Stimulated activated CD8-positive, alpha-beta memory T cell treated with anti-CD3 and anti-CD28 coated beads, Interleukin-7, amount 100 ng/mL, for 4 hours (primary cell): ENCODE data around the gene KCNT2.
"Not testable (repeated sequence)": the region's sequence is repeated elsewhere in the genome, so short reads cannot be mapped to it uniquely, and the experiment has no call there.

ENCODE experiments used
- DNase-seq, 2 donors: peaks; one replicate each; pipeline ENCODE4 v3.0.0-alpha.2; 2020; ENCODE audit warnings: low read depth in 2 of 2

The KCNT2 gene

DNA sequence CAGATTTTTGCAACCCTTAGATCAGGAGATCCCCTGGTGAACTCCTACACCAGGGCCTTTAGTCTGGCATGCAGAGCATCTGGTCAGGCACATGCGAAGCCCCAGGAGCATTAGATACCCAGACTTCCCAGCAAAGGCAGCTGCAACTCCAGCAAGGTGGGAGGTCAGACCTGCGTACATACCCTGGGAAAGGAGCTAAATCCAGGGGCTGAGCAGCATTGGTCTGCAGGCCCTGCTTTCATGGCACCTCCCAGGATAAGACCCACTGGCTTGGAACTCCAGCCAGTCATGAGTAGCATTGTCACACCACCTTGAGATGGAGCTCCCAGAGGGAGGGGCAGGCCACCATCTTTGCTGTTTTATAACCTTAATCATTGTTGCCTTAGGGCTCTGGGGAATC is 92.3 kb downstream of the KCNT2 start:
- DNase-seq, result no peak

DNA sequence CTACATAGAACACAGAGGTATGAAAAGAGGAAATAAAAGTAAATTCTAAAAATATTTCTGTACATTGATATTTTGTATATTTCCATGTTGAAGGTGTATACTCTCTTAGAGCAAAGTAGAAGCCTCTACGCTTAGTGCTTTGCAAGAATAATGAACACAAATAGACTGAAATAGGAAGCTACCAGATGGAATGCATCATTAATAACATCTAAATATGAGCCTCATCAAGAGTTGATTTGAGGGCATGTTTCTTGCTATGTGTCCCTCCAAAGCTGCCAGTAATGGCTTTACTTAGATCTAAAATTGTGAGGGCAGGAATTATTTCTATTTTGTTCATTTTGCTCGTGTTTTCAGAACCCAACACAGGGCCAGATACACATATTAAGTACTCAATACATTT is 94.4 kb downstream of the KCNT2 start:
- no peak for DNase-seq

DNA sequence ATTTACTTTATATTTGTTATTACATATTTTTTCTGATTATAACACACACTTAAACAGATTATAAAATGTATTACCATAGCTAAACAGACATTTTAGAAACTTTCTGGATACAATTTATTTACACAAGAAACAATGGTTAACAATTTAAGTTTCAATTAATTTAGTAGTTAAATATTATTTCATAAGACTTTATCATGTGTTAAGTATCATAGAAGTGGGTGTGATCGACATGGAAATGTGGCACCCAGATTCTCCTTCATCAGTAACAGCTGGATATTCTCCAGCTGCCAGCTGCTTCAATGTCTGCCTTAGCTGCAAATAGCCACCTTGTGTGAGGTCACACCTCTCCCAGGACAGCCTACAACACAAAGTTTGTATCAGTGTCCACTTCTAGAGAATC is 97.8 kb downstream of the KCNT2 start:
- DNase-seq, result no peak

DNA sequence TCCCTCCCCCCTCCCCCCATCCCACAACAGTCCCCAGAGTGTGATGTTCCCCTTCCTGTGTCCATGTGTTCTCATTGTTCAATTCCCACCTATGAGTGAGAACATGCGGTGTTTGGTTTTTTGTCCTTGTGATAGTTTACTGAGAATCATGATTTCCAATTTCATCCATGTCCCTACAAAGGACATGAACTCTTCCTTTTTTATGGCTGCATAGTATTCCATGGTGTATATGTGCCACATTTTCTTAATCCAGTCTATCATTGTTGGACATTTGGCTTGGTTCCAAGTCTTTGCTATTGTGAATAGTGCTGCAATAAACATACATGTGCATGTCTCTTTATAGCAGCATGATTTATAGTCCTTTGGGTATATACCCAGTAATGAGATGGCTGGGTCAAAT is 104.0 kb downstream of the KCNT2 start:
- not testable (repeated sequence) for DNase-seq

DNA sequence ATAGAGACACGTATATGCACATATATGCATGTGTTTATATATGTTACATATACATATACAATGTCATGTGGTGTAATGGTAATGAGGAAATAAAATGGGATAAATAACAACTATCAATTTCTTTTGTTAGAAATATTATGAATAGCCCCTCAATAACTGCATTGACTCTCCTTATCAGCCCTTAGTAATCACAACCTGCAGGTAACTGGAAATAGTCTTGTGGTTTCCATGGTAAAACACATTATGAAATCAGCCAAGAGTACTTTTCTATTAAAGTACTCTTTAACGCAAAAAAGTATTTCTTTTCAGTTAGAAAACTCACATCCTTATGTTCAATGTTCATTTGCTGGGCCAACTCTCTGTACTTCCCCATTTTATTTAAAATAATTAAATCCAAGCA is 105.8 kb downstream of the KCNT2 start:
- no peak for DNase-seq

DNA sequence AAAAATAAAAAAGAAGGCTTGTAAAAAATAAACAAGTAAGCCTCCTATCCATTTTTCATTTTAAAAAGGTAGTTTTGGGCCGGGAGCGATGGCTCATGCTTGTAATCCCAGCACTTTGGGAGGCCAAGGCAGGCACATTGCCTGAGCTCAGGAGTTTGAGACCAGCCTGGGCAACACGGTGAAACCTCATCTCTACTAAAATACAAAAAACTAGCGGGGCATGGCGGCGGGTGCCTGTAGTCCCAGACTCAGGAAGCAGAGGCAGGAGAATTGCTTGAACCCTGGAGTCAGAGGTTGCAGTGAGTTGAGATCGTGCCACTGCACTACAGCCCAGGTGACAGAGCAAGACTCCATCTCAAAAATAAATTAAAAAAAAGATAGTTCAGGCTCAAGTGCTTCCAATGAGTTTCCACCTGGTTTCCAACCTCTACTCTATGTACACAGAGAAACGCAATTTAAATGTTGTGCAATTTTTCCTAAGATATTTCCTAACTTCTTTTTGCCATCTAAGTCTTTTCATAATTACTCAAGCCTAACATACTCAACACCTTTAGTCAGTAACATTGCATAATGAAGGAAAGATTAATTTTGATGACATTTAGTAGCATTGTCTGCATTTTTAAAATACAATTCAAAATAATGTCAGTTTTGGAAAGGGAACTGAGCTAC is 106.3 kb downstream of the KCNT2 start:
- no peak for DNase-seq

DNA sequence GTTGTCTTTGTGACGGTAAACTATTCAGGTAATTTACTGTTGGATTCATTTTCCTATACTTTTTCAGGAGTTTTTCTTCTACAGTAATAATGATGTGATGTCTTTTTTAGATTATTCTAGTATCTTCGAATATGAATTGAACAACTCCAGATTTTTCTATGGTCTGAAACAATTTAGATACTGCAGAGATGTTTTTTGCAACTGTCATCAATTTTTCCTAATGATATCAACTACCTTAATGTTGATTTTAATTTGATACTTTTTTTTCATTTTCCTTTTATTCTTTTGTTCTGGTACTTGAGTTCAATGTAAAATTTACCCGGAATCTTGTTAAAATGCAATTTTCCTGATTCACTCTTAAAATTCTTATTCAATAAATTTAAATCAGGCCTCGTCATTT is 110.4 kb downstream of the KCNT2 start:
- DNase-seq, result no peak

DNA sequence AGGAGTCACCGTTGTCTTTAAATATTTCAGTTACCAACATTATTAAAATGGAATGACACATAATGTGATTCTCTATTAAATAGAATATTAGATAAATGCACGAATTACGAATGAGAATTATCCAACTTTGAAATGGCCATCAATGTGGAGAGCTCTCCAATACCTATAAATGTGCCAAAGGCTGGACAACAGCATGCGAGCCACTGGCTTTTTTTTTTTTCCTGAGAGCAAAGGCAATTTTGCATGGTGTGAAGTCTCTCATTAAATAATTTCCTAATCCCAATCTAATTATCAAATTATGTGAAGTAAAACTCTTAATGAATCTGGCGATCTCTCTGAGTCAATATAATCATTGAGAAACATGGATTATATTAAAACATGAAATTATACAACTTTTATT is 113.5 kb downstream of the KCNT2 start:
- no peak for DNase-seq

DNA sequence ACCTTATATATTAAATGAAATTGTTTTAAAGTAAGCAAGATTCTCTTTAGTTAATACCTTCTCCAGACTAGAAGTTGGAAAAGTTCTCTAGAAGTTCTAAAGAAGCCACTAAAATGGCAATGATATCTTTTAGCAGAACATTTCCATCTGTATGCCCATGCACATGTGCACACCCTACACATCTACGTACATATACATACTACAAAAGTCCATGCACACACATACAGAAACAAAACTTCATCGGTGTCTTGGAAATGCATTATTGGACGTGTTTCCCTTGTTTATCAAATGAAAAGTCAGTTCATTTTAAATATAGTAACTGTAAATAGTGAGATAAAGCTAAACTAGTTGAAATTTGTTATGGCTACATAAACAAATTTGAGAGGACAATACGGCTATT is 114.4 kb downstream of the KCNT2 start:
- DNase-seq, result no peak

DNA sequence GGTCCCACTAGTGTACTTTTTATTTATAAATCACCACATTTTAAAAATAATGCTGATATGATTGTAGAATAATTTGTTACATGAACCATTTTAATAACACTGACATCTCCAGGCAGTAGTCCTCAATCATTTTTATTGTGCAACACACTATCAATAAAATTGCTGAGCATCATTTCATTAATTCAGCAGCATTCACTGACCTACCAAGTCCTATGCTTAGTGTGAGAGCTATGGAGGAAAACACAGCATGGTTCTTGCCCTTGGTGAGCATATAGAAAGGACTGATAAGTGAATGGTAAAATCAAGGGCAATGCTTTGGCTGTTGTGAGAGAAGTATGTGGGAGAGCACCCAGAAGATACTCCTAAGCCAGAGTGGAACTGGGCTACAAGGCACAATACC is 119.7 kb downstream of the KCNT2 start:
- DNase-seq, result no peak

DNA sequence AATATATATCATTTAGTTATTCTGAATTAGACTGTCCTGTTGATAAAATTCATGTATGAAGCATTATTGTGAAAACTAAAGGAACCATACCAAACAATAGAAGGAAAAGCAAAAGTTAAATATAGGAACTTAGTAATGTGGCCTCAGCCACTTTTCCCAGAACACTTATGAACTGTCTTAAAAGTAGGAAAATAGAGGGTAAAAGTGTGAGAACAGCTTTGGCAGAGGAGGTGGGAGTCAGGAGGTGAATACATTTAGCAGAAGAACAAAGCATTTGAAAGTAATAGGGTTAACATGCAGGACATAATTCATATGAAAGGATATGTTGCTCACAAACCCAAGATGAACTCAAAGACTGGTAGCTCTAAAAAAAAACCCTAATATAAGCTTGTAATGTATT is 121.9 kb downstream of the KCNT2 start:
- DNase-seq, result no peak

DNA sequence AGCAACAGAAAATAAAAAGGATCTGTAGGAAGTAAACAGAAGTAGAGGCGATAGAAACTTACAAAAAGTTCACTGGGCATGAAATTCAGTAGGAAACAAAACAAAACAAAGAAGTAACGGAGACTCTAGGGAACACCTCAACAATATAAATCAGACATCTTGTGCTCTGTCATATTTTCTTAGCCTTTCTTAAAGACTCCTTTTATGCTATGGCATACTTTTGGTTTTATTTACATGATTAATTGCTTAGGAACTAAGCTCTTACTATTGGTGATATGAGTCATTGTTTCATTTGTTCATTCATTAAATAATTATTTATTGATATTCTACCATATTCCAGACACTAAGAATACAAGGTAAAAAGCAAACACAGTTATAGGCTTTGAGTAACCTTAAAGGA is 126.6 kb downstream of the KCNT2 start:
- DNase-seq, result no peak

DNA sequence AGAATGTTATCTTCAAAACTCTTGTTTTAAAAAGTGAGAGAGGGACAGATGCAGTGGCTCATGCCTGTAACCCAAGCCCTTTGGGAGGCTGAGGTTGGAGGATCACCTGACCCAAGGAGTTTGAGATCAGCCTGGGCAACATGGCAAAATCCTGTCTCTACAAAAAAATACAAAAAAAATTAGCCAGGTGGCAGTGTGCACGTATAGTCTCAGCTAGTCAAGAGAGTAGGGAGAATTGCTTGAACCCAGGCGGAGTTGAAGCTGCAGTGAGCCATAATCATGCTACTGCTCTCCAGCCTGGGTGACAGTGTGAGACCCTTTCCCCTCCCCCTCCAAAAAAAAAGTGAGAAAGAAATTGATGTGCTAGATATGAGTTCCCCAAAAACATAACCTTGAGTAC is 131.0 kb downstream of the KCNT2 start:
- DNase-seq, result no peak

DNA sequence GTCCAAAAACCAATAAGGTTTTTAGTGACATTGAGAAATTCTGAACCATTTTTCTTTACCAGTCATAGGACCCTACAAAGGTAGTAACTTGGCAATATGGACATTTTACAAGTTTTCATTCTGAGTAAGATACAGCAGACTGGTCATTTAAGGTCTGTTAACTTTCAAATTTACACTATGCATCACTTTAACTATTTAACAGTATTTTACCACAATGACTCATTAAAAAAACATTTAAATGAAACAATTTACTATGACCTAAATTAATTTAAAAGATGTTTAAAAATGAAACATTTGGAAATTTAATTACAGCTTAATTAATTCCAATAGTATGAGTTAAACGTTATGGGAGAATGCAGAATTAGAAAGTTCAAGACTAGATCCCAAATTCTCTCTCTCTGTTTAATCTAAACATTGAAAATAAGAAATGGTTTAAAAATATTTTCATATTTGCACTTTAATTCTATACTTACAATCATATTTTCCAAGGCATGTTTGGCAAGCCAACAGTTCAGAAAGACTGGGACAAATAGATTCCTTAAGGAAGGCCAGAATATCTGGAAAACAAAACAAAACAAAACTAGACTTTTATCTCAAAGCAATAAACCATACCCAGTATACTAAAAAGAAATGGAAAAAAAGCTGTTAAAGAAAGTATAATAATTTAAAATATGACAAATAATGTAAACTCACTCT is 140.9 kb downstream of the KCNT2 start:
- no peak for DNase-seq

DNA sequence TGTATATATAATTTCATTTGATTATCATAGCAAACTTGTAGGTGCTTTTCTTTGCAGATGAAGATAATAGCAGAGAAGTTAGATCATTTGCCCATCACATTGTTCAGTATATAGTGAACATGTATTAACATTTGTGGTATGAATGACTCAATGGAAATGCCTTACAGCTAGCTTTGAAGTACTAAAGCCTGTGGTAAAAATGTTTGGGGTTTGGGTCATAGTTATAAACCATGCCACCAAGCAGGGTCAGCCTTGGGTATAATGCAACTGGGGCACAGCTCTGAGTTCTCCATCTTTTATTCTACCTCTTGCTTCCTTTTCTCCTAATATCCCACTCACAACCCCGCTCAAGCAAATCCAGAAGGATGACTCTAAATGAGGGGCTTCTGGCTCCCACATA is 141.6 kb downstream of the KCNT2 start:
- no peak for DNase-seq

DNA sequence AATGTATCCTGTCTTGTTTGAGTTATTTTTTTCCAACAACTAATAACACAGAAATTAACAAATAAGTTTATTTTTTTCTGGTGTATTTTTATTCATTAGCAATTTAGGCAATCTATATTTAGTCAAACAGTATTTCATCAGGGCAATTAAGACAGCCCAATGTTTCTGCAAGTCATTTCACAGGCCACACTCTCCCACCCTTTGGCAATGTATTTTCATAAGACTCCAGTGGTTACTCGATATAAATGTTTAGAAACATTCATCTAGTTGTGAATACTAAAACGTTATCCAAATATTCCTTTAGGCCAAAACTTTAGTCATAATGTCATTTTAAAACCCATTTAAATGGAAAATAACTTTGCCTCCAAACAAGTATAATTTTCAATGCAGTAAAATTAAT is 142.1 kb downstream of the KCNT2 start:
- no peak for DNase-seq

DNA sequence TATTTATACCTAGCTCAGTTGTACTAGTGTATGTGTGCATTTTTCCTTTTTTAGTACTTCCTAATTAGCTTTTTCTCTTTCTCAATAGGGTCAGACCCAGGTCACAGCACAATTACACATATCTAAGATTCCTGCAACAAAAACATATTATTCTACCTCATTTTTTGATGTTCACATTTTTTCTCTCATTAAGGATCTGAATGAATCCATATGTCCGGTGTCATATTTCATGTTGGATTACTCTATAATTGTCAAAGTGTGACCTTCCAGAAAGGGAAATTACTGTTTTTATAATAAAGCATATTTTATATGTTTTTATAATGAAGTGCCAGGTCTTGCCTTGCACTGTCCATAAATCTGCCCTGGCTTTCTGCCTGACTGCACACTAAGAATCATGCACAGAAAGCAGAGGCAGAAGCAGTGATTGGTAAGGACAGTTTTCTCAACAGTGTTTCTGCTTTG is 143.7 kb downstream of the KCNT2 start:
- DNase-seq, result no peak

DNA sequence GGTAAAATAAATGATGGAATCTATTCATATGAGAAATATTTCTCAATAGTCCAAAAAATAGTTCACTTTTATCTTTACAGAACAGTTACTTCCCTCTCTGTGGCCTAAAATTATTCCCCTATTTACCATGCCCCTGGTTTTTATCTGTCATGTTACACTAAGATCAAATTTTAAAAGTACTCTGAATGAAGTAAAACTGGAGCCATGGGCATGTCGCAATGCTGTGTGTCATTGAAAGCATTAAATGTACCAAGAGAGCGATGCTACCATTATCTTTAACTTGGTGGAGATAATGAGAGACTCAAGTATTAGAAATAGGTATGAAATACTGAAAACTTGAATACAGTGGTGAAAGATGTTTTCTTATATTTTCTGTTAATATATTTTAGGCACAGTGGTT is 146.2 kb downstream of the KCNT2 start:
- DNase-seq, result no peak

DNA sequence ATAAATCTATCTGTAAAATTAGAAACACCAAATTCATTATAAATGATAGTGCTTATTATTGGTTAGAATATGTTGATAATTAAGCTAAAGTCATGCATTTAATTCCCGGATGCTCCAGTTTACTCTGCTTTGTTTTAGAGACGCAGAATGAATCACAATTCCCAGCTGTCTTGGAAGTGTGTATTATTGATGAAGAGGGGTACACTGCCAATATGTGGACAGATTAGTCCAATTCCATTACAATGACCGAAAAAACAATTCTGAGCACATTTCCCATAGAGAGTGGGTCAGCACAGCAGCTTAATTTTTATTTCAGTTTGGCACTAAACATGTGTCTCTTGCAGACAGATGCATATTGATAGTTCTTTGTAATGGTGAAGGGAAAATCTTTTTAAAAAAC is 146.7 kb downstream of the KCNT2 start:
- DNase-seq, result no peak

DNA sequence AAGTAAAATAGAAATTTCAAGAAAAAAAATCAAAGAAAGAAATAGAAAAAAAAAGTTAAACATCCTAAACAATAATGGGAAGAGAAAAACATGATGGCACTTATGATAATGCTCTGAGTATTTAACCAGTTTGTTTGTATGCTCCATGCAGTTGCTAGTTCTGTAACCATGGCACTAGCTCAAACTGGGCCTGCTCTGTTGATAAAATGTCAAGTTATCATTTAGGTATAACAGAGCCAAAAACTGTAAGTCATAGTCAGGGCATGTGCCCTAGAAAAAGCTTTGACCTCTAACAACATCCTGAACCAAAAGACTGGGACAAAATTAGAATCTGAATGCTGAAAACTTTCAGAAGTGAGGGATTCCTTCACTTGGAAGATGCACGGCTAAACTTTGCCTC is 148.9 kb downstream of the KCNT2 start:
- no peak for DNase-seq

DNA sequence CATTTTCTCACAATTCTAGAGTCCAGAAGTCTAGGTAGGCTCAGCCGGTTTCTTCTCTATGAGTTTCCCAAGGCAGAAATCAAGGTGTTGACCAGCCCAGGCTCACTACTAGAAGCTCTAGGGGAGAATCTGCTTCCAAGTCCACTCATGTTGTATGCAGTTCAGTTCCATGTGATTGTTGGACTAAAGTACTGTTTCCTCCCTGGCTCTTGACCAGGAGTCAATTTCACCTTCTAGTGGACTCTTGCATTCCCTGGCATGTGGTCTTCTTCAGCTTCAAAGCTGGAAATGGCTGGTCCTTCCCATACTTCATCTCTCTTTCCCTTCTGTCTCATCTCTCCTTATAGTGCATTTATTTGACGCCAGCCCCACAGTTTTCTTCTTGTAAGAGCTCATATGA is 153.4 kb downstream of the KCNT2 start:
- DNase-seq, result no peak

DNA sequence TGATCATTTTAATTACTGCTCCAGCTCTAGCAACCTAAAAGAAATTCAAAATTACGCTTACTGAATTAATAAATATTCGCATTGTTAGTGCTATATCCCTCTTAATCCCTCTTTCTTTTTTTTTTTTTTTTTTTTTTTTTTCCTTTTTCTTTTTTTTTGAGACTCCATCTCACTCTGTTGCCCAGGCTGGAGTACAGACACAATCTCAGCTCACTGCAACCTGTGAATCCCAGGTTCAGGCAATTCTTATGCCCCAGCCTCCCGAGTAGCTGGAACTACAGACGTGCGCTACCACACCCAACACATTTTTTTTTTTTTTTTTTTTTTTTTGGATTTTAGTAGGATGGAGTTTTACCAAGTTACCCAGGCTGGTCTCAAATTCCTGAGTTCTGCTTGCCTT is 157.1 kb downstream of the KCNT2 start:
- no peak for DNase-seq

DNA sequence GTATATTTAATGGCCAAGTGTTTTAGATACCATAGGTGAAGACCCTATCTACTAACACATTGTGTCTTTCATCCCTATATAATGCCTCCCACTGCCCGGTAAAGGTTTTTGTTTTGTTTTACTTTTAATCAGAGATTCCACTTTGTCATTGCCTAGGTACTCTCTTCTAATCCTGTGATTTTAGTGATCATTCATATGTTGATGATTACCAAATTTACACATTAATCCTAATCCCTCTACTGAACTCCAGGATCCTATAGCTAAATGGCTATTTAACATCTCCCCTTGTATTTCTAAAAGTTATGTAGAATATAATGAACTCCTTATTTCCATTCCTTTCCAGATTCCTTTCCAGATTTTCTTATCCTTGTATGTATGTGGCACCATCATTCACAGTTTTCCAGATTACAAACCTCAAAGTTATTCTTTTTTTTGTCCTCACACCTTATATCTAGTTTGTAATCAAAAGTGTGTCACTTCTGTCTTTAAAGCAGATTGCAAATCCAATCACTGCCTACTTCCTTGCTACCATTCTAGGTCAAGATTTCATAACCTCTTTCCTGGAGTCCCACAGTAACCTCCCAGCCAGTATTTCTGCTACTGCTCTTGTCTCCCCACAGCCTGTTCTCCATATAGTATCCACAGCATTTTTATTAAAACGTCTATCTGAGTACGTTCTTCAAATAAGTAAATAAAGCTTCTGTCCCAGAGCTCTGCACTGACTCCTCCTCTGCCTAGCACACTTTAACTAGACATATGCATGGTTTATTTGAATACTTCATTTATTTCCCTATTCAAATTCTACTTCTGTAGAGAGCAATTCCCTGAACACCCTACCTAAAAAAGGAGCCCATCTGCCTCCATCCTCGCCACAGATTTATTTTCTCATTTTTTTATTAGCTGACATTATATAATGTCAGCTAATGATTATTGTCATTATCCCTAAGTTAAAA is 157.8 kb downstream of the KCNT2 start:
- no peak for DNase-seq
